Measurements from ENCODE around the gene QPRT.
"Not testable (repeated sequence)": the region's sequence is repeated elsewhere in the genome, so short reads cannot be mapped to it uniquely, and the experiment has no call there.

The QPRT gene

DNA sequence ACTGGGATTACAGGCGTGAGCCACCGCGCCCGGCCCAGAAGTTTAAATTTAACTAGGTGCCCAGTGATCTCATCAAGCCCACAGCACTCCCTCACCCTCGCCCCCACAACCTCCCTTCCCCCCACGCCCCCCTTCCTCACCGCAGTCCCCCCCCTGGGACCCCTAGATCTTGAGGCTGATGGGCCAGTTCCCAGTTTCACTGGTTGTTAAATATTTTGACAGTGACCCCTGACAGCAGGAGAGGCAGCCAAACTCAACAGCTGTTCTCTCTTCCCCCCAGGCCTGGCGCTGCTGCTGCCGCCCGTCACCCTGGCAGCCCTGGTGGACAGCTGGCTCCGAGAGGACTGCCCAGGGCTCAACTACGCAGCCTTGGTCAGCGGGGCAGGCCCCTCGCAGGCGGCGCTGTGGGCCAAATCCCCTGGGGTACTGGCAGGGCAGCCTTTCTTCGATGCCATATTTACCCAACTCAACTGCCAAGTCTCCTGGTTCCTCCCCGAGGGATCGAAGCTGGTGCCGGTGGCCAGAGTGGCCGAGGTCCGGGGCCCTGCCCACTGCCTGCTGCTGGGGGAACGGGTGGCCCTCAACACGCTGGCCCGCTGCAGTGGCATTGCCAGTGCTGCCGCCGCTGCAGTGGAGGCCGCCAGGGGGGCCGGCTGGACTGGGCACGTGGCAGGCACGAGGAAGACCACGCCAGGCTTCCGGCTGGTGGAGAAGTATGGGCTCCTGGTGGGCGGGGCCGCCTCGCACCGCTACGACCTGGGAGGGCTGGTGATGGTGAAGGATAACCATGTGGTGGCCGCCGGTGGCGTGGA, 15.6 kb downstream of the QPRT start:
- no peak for DNase-seq (ENCODE audit: low spot score)

DNA sequence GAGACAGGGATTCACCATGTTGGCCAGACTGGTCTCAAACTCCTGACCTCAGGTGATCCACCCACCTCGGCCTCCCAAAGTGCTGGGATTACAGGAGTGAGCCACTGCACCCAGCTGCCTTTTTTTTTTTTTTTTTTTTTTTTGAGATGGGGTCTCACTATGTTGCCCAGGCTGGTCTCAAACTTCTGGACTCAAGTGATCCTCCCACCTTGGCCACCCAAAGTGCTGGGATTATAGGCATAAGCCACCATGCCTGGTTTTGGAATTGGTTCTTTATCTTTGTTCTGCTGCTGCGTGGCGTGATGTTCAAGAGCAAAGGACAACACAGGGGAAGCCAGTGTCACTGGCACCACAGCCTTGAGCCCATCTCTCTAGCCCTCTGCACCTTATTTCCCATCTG, 16.7 kb downstream of the QPRT start:
- not testable (repeated sequence) for DNase-seq (ENCODE audit: low spot score)

DNA sequence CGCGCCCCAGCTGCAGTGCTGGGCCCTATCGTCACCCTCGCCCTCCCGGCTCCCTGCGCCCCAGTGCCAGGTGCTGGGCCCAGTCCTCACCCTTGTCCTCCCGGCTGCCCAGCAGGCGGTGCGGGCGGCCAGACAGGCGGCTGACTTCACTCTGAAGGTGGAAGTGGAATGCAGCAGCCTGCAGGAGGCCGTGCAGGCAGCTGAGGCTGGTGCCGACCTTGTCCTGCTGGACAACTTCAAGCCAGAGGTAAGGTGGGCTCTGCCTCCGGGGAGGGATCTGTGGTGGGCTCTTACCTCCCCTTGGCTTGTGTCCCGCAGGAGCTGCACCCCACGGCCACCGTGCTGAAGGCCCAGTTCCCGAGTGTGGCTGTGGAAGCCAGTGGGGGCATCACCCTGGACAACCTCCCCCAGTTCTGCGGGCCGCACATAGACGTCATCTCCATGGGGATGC, 17.9 kb downstream of the QPRT start:
- no peak for DNase-seq (ENCODE audit: low spot score)

DNA sequence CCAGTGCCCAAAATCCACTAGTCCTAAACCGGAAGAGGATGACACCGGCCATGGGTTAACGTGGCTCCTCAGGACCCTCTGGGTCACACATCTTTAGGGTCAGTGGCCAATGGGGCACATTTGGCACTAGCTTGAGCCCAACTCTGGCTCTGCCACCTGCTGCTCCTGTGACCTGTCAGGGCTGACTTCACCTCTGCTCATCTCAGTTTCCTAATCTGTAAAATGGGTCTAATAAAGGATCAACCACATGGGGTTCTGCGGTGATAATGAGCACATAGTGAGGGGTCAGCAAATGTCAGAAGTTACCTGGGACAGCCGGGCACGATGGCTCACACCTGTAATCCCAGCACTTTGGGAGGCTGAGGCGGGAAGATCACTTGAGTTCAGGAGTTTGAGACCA, 18.4 kb downstream of the QPRT start:
- no peak for DNase-seq (ENCODE audit: low spot score)

DNA sequence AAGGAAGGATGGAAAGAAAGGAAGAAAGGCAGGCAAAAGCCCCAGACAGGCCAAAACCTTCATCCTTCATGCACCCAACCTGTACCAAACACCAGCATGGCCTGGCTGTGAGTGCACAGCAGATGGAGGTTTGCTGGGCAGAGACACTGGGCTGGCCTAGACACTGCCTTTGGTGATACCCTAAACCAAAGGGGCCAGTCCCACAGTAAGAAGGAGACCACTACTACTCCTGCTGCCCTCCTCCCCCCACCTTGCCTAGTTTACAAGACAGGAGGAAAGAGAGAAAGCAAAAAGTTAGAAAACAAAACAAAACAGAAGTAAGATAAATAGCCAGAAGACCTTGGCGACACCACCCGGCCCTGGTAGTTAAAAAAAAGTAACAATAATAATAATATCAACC, 19.1 kb downstream of the QPRT start:
- DNase-seq (ENCODE audit: low spot score): no peak

DNA sequence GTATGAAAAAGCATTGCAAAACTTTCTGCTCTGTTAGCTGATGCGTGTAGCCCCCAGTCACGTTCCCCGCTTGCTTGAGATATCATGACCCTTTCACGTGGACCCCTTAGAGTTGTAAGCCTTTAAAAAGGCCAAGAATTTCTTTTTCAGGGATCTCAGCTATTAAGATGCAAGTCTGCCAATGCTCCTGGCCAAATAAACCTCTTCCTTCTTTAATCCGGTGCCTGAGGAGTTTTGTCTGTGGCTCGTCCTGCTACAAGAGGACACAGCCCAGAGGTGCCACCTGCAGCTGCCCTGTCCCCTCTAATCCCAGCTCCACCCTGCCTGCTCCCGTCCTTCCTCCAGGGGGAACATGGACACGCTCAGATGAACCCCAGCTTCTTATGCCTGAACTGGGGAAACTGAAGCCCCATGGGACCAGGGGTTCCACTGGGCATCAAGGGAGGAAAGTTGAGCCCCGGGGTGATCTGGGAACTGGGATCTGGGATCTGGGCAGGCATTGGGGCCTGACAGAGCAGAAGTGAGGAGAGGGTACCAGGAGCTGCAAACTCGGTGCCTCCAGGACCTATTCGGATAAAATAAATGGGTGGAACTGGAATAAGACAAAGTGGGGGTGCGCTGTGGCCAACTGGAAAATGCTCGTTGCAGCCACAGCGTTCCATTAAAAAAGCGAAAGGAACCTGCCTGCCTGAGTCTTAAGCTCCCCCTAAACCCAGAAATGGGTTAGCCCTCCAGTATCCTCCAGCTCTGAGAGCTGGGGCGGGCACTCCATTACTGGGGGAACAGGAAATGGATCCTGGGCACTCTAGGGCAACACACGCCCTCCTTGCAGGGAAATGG, 19.7 kb downstream of the QPRT start:
- DNase-seq (ENCODE audit: low spot score): no peak

DNA sequence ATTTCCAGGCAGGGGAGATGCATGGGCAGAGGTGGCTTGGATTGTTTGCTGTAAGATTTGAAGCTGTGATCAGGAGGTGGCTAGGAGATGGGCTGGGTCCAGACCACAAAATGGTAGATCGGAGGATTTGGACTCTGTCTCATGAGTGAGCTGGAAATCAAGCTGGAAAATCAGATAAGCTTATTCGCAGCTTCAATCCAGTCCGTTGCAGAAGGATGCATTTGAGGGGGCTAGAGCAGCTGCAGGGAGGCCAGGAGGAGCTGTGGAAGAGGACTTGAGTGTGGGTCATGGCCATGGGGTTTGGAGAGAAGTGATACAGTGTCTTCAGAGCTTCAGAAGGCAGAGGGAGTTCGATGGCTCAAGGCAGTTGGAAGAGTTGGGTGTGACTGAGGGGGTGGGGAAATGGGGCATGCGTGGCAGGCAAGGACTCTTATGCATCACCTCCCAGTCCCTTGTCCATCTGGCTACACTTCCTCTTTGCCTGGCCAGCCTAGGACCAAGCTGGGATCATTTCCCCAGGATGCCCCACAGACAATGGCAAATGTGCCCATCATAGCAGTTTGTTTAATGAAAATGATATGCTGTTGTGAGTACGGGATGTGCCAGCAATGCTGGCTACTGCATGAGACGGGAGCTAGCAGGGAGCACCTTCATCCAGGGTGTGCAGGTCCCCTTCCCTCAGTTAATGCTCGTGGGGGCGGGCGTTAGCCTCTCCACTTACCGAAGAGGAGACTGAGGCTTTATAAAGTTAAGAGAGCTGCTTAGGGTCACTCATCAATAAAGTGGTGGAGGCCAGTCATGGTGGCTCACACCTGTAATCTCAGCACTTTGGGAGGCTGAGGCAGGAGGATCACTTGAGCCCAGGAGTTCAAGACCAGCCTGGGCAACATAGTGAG, 20.6 kb downstream of the QPRT start:
- DNase-seq (ENCODE audit: low spot score): no peak

DNA sequence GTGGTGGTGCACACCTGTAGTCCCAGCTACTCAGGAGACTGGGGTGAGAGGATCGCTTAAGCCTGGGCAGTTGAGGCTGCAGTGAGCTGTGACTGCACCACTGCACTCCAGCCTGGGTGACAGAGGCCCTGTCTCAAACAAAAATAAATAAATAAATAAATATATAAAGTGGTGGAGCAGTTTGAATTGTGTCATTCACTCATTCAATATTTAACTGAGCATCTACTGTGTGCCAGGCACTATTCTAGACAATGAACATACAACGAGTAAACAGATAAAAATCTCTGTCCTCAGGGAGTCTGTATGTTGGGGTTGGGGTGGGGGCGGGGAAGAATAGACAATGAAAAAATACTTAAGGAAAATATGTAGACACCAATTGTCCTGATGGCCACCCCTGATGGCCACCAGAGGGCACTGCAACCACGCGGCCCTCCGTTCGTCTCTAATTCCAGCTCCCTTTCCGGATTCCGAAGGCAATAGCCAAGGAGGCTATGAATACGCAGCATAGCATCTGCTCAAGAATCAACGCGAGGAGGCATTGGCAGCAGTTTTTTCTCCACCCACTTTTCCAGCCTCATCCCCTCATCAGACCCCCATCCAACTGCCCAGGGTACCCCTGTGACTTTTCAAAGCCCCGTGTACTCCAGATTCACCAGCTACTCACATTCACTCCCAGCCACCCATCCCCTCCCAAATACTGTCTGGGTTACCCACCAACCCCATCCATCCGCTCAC, 21.4 kb downstream of the QPRT start:
- peak; percentile 88 for DNase-seq (ENCODE audit: low spot score)

DNA sequence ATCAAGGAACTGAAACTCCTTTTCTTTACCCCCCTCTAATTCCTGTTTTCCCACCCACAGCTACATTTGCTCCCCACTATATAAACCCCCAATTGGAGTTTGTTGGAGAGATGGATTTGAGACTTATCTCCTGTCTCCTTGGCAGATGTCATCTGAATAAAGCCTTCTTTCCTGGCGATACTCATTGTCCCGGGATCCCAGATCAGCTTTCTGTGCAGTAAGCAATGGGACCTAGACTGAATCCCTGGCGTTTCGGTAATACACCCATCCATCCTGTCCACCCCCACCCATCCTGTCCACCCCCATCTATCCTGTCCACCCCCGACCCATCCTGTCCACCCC, 22.2 kb downstream of the QPRT start:
- DNase-seq (ENCODE audit: low spot score): no peak

DNA sequence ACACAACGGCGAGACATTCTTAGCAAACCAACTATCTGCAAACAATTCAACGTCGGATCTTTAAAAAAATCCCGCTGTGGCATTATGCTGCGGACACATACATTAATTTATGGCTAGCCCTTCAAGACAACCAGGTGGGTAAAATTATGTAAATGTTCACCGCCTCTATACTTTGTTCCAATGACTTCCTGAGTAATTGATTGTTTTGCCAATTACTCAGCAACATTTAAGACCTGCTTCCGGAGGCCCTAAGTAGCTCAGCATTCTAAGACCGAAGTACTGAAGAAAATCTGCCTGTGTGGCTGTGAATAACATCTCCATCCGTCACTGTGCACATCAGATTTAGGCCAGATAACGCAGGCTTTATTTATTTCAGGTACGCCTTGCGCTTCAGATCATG, 23.3 kb downstream of the QPRT start:
- DNase-seq (ENCODE audit: low spot score): no peak

DNA sequence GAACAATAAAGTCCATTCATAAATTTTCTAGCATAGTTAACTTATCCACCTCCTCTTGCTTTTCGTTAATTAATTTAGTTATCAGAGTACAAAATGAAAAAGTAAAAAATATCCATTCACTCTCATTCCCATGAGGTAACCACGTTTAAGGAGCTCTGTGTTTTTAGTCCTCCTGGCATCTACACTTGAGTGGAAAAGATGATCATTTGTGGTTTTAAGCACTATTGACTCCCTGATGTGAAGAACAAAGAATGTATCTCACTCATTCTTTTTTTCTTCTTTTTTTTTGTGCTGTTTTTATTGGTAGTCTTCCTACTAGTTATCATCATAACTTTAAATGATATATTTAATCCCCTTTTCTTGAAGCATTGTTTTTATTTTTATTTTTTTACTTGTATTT, 26.1 kb downstream of the QPRT start:
- DNase-seq (ENCODE audit: low spot score): no peak

DNA sequence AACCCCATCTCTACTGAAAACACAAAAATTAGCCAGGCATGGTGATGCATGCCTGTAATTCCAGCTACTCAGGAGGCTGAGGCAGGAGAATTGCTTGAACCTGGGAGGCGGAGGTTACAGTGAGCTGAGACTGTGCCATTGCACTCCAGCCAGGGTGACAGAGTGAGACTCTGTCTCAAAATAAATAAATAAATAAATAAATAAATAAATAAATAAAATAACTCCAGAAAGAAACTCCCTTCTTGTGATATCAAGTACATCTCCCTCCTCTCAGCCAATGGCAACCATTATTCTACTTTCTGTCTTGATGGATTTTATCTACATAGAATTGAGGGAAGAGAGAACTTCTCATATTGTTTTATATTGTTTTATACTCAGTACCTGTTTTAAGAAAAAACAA, 28.2 kb downstream of the QPRT start:
- DNase-seq (ENCODE audit: low spot score): not testable (repeated sequence)

DNA sequence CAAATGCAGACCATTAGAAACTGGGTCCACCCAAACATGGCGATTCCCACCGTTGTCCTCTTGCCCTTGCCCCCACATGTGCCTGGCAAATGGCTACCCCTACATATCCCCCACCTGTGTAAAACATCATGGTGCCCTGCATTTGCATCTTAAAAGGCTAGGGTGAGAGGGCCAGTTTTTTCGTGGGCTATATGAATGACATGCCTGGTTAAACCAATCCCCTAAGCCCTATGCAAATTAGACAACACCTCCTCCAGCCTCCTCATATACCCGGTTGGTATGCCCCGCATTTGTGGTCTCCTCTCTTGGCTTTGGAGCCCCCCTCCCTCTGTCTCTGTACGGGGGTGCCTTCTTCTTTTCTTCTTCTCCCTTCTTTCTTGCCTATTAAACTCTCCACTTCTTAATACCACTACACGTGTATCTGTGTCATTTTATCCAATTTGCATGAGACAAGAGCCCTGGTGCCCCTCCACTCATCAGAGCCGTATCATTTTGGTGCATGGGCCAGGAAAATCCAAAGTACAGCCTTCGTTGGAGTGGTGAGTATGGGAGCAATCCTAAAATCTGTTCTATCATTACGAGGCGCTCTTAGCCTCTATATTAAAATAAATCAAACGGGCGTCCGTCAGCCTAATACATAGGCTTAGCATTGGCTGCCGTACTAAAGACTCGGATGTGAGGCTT, 30.1 kb downstream of the QPRT start:
- DNase-seq (ENCODE audit: low spot score): no peak

DNA sequence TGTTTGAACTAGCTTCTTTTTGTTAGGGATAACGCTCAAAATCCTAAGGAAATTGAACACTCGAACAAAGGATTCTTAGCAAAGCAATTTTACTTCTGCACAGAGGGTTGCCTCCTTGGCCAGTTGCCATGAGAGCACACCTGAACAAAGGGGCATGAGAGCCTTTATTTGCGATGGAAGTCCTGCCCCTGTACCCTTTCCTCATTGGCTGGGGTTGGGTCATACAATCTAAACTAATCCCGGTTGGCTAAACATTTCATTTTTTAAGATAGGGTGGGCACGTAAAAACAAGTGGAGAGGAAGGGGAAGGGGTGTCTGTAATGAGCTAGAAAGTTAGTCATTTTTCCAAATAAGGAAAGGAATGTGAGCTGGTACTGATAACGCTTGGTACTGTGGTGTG, 30.7 kb downstream of the QPRT start:
- DNase-seq (ENCODE audit: low spot score): not testable (repeated sequence)

DNA sequence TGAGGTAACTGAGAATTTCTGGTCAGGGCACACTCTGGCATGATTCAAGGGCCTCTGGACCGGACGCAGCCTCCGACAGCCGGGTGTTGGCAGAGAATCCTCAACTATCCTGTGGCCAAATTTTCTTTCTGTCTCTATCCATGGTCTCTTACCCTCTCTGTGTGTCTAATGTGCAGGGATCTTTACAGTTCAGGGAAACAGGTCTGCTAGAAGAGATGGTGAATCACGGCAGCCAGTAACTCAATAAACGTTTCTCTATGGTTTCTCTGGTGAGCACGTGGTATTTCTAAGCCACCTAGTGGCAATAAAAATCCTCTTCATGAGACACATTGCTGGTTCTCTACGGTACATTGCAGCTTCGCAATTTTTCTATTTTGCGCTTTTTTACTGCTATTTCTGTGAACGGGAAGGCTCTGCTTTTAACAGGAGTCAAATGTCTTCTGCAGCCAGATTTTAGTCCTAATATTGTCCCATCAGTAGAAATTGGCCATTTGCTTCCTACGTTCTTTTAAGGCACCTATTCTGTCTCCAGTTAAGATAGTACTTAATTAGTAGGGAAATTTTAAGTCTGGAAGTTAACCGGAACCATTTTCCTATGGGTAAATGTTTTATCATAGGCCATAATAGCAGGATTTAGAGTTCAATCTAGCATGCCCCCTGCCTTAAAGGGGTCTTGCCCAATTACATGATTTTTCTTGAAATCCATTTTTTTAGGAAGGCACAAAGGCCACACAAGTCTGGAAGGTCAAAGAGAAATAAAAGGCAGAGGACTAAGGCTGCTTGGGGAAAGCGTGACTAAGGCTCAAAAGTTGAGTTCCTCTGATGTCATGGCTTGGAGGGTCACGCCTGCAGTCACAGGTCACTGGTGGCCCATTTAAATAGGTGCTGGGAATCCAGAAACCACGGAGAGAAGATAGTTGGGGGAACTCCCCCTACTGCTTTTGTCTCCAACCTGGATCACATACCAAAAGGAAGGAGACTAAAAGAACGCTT, 31.5 kb downstream of the QPRT start:
- DNase-seq (ENCODE audit: low spot score): peak; percentile 79

DNA sequence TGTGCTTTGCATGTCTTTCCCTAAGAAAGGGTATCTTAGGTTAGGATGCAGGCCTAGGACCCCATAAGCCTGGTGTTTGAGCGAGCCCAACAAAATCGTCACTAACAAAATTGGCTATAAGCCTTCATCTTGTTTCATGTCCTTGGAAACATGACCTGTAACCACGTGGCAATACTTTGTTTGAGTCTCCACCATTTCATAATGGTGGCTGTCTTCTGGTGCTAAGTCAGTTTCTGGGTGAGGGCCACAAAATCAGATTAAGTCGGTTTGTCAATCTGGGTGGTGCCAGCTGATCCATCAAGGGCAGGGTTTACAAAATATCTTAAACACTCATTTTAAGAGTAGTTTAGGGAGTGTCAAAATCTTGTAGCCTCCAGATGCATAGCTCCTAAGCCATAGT, 33.8 kb downstream of the QPRT start:
- no peak for DNase-seq (ENCODE audit: low spot score)

DNA sequence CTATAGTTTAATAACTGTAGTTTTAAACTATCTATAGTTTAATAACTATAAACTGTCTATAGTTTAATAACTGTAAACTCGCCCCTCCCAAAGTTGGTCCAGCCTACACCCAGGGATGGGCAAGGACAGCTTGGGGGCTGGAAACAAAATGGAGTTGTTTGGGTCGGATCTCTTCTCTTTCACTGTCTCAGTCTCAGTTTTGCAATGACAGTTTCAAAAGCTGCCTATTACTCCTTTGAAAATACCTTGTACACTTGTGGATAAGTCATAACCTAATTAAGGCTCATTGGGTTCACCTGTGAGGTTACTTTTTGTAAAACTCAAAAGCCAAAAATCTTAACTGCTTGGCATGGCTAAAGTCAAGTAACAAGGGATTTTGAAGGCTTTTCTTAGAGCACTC, 35.4 kb downstream of the QPRT start:
- DNase-seq (ENCODE audit: low spot score): no peak

DNA sequence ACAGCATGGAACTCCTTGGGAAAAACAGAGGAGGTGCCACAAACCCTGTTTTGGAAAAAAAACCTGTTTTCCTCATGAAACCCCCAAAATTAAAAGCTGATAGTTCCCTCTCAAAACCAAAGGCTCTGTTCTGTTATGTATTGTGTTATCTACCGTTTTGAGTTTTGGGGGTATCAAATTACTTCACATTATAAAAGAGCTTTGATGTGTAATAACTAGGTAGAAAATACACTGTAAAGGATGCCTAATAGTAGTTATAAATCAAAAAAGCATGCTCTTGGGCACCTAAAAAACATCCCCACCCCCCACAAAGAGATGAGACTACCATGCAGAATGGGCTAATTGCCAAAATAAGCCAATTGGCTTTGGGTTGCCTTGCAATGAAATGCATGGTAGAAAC, 36.0 kb downstream of the QPRT start:
- DNase-seq (ENCODE audit: low spot score): no peak

DNA sequence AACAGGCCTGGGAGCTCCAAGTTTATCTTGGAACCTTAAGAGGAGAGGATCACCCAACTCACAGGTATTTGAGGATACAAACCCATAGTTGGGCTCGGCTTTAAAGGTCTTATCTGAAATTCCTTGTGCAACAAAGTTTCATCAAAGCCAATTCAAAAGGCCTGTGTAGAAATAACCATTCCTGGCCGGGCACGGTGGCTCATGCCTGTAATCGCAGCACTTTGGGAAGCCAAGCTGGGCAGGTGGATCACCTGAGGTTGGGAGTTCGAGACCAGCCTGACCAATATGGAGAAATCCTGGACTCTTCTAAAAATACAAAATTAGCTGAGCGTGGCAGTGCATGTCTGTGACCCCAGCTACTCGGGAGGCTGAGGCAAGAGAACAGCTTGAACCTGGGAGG, 38.1 kb downstream of the QPRT start:
- no peak for DNase-seq (ENCODE audit: low spot score)

DNA sequence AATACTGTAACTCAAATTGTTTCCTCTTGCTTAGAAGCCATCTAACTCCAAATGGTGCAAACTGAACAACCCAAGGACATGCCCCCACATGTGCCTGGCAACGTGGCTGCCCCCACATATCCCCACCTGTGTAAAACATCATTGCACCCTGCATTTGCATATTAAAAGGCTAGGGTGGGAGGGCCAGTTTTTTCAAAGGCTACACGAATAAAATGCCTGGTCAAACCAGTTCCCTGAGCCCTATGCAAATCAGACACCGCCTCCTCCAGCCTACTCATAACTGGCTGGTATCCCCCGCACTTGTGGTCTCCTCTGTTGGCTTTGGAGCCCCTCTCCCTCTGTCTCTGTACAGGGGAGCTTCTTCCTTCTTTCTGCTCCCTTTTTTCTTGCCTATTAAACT, 40.1 kb downstream of the QPRT start:
- DNase-seq (ENCODE audit: low spot score): no peak

Data from RKO (cell line).